CD14-positive monocyte (primary cell): ENCODE results near the gene COL4A2. TPM values are rescaled to one million over a fixed set of nuclear protein-coding genes. Genes with fewer than 3 reads are reported as not detected.
A peak's percentile ranks its signal among the peaks of the same experiment; 100 is the strongest.

Experiments used
- DNase-seq, 3 donors: peaks; one replicate each; pipeline ENCODE4 v3.0.0-alpha.2; 2011 to 2022
- H2AFZ ChIP-seq: 2 replicates; pipeline ENCODE4 v1.6.0; 2012; ENCODE audit warnings: mild to moderate bottlenecking, low read depth, low read length, inconsistent platforms; ENCODE audit not compliant: insufficient read depth, poor library complexity, severe bottlenecking
- H3K27ac ChIP-seq, 2 donors: 1 replicate in 1 of 2; 2 replicates in 1 of 2; pipeline ENCODE4 v1.5.1; 2012 to 2013; ENCODE audit warnings: low read length in 2 of 2, control low read depth in 1 of 2, inconsistent platforms in 1 of 2, low read depth in 1 of 2, mild to moderate bottlenecking in 1 of 2
- H3K27me3 ChIP-seq, 2 donors: one replicate each; pipeline versions ENCODE4 v1.6.0 to v1.6.1; 2011 to 2013; ENCODE audit warnings: low read length in 2 of 2; ENCODE audit not compliant: control insufficient read depth in 2 of 2, insufficient read depth in 2 of 2
- H3K36me3 ChIP-seq, 2 donors: replicated peaks in 1 of 2; 1 replicate in 1 of 2; 2 replicates in 1 of 2; pipeline versions ENCODE4 v1.5.1 to v1.6.1; 2012 to 2013; ENCODE audit warnings: low read length in 2 of 2, control low read depth in 1 of 2, inconsistent platforms in 1 of 2, mild to moderate bottlenecking in 1 of 2; ENCODE audit not compliant: insufficient read depth in 2 of 2, control insufficient read depth in 1 of 2
- H3K4me1 ChIP-seq, 2 donors: 1 replicate in 1 of 2; 2 replicates in 1 of 2; pipeline versions ENCODE4 v1.5.1 to v1.6.1; 2012 to 2013; ENCODE audit warnings: low read length in 2 of 2, control low read depth in 1 of 2, inconsistent platforms in 1 of 2, mild to moderate bottlenecking in 1 of 2, moderate library complexity in 1 of 2; ENCODE audit not compliant: insufficient read depth in 2 of 2, control insufficient read depth in 1 of 2
- H3K4me2 ChIP-seq: replicated peaks from 2 replicates; pipeline ENCODE3; 2012; ENCODE audit warnings: low read length, moderate library complexity, mild to moderate bottlenecking; ENCODE audit not compliant: poor library complexity, severe bottlenecking; ENCODE audit errors: extremely low read depth
- H3K4me3 ChIP-seq, 3 experiments: fragments of 200-600 bp in 1 of 3; sonication (generic) in 1 of 3; replicated peaks in 1 of 3; 1 replicate in 2 of 3; 2 replicates in 1 of 3; pipeline ENCODE4 v1.5.1; 2011 to 2013; ENCODE audit warnings: low read length in 3 of 3, mild to moderate bottlenecking in 3 of 3, control low read depth in 2 of 3, low read depth in 2 of 3, inconsistent platforms in 1 of 3, moderate library complexity in 1 of 3
- H3K79me2 ChIP-seq: 2 replicates; pipeline ENCODE4 v1.6.0; 2012; ENCODE audit warnings: mild to moderate bottlenecking, control low read depth, inconsistent platforms, low read length, moderate library complexity; ENCODE audit not compliant: insufficient read depth
- H3K9ac ChIP-seq: 2 replicates; pipeline ENCODE4 v1.6.0; 2017; ENCODE audit warnings: low read length, mild to moderate bottlenecking; ENCODE audit not compliant: insufficient read depth, poor library complexity, severe bottlenecking
- H3K9me3 ChIP-seq, 2 donors: replicated peaks in 1 of 2; 1 replicate in 1 of 2; 2 replicates in 1 of 2; pipeline versions ENCODE4 v1.5.1 to v1.6.1; 2012 to 2013; ENCODE audit warnings: low read length in 2 of 2, control low read depth in 1 of 2; ENCODE audit not compliant: control insufficient read depth in 1 of 2, insufficient read depth in 1 of 2
- H4K20me1 ChIP-seq: 2 replicates; pipeline ENCODE4 v1.6.0; 2012; ENCODE audit warnings: mild to moderate bottlenecking, low read length, control low read depth, moderate library complexity; ENCODE audit not compliant: insufficient read depth
- H3K27ac Mint-ChIP-seq, 7 donors: one replicate each; pipeline ENCODE4 v1.8.0; 2020; ENCODE audit warnings: mild to moderate bottlenecking in 7 of 7, mixed read lengths in 7 of 7, moderate library complexity in 6 of 7, inconsistent platforms in 2 of 7
- H3K27me3 Mint-ChIP-seq, 3 donors: one replicate each; pipeline ENCODE4 v1.8.0; 2021 to 2022; ENCODE audit warnings: low read depth in 3 of 3, mild to moderate bottlenecking in 3 of 3, mixed read lengths in 3 of 3, moderate library complexity in 3 of 3, inconsistent platforms in 1 of 3
- H3K36me3 Mint-ChIP-seq, 2 donors: one replicate each; pipeline ENCODE4 v1.8.0; 2020; ENCODE audit warnings: mixed read lengths in 2 of 2, inconsistent platforms in 1 of 2, mild to moderate bottlenecking in 1 of 2
- H3K4me1 Mint-ChIP-seq: one replicate; pipeline ENCODE4 v1.8.0; 2020; ENCODE audit warnings: mild to moderate bottlenecking, mixed read lengths
- H3K4me3 Mint-ChIP-seq, 2 donors: one replicate each; pipeline ENCODE4 v1.8.0; 2020; ENCODE audit warnings: mild to moderate bottlenecking in 2 of 2, mixed read lengths in 2 of 2, moderate library complexity in 1 of 2
- H3K9me3 Mint-ChIP-seq, 7 donors: one replicate each; pipeline ENCODE4 v1.8.0; 2020 to 2022; ENCODE audit warnings: mixed read lengths in 7 of 7, mild to moderate bottlenecking in 6 of 7, moderate library complexity in 6 of 7, inconsistent platforms in 2 of 7
- CTCF ChIP-seq: fragments of 200-600 bp; IDR thresholded peaks from one replicate; pipeline ENCODE4 v1.8.0; 2022; ENCODE audit warnings: antibody characterized with exemption, mild to moderate bottlenecking
- WGBS: methylation state at CpG from one replicate; pipeline ENCODE4 v1.1.5; 2013; ENCODE audit warnings: missing lambda C conversion rate; ENCODE audit not compliant: insufficient coverage; 5-methylcytosine and 5-hydroxymethylcytosine counted together
- intact Hi-C, 2 donors: fragments of 100-400 bp; cut with micrococcal nuclease; formaldehyde crosslinking; loops; one replicate each; pipeline versions ENCODE4 v1.15.0 to v1.15.1; 2023
- polyA plus RNA-seq, 3 donors: library from polyadenylated mRNA; depleted of rRNA in 1 of 3; unstranded in 2 of 3; stranded (reverse) in 1 of 3; fragments of 300-500 nt in 2 of 3; fragments of >200 nt in 1 of 3; fragmentation: Illumina TruSeq in 2 of 3; gene quantifications; 1 replicate in 2 of 3; 2 replicates in 1 of 3; pipeline ENCODE4 v1.2.3, GENCODE V29; 2012 to 2021

The COL4A2 gene
- polyA plus RNA-seq, 3 donors, result not detected

- H2AFZ ChIP-seq, result no peak overlapping the region
- H3K79me2 ChIP-seq, result no peaks in the 10 kb centered on the region
- Mint-ChIP-seq H3K4me3 (peak overlapping the region in 1 of 2 donors; percentile 43), H3K27ac (no peak overlapping the region), H3K27me3 (peaks cover 30 to 65% (median 32%) of the 10 kb centered on the region in 3 donors), H3K4me1 (peaks cover 7% of the 10 kb centered on the region), H3K36me3 (no peaks in the 10 kb centered on the region), H3K9me3 (no peaks in the 10 kb centered on the region)
- no peaks in the 10 kb centered on the region for H3K9me3 ChIP-seq
- H3K4me1 ChIP-seq, result no peaks in the 10 kb centered on the region
- H3K27me3 ChIP-seq, result peaks cover 5 to 45% of the 10 kb centered on the region in 2 donors
- H3K36me3 ChIP-seq, result no peaks in the 10 kb centered on the region
- DNase-seq, result no peak
- no peak overlapping the region for H3K9ac ChIP-seq
- no peak overlapping the region for H3K27ac ChIP-seq
- H4K20me1 ChIP-seq, result no peaks in the 10 kb centered on the region
- no peak for TF ChIP-seq CTCF
- intact Hi-C loops, result loop anchor here (5.0 to 10.0 kb wide), 4 partner anchors 193 to 1453 kb away; no protein-coding TSS in a partner anchor
- no peak overlapping the region for H3K4me2 ChIP-seq
- WGBS, result no CpG with 5 or more reads among the region's 2 CpGs
- no peak overlapping the region for H3K4me3 ChIP-seq
These were observed 107.8 kb downstream of the COL4A2 start for GRCh38 chr13:110414931-110415330.

- Histone ChIP-seq H3K9ac (no peak overlapping the region), H2AFZ (no peak overlapping the region), H3K27ac (no peak overlapping the region), H3K4me3 (no peak overlapping the region), H3K4me1 (no peaks in the 10 kb centered on the region), H3K27me3 (peaks cover 5 to 45% of the 10 kb centered on the region in 2 donors), H3K4me2 (no peak overlapping the region), H3K36me3 (no peaks in the 10 kb centered on the region), H4K20me1 (no peaks in the 10 kb centered on the region), H3K9me3 (peaks cover 0 to 1% of the 10 kb centered on the region in 2 donors), H3K79me2 (no peaks in the 10 kb centered on the region)
- TF ChIP-seq CTCF, result no peak
- peak in 1 of 3 donors; percentile 39 for DNase-seq
- 97% methylated on average over 5 of the region's 8 CpGs for WGBS
- Mint-ChIP-seq H3K27me3 (peaks cover 32 to 69% (median 33%) of the 10 kb centered on the region in 3 donors), H3K4me3 (no peak overlapping the region), H3K4me1 (peaks cover 7% of the 10 kb centered on the region), H3K36me3 (no peaks in the 10 kb centered on the region), H3K9me3 (no peaks in the 10 kb centered on the region), H3K27ac (peak overlapping the region in 1 of 7 donors; percentile 33)
- intact Hi-C loops, result loop anchor here (10.0 kb wide), 2 partner anchors 281 to 1451 kb away; no protein-coding TSS in a partner anchor
These were observed 108.6 kb downstream of the COL4A2 start for GRCh38 chr13:110415669-110416068.
